Panc1 (cell line): ENCODE data around the gene KIRREL3. TPM values are rescaled to one million over a fixed set of nuclear protein-coding genes. Genes with fewer than 3 reads are reported as not detected.

Experiments used
- ATAC-seq: fragments of 200-7000 bp; cut with Tn5 transposase; 2 replicates; pipeline ENCODE4 v1.9.1; 2020; ENCODE audit warnings: mild to moderate bottlenecking, moderate library complexity
- BruUV-seq: library from RNA; stranded (reverse); fragments of 400-500 nt; replicated peaks from 2 replicates; lab custom pipeline; 2021; lab: Mats Ljungman, UMichigan
- CTCF ChIA-PET: fragments of 300-600 bp; sonication (Branson Sonifier 250); formaldehyde crosslinking; loops from one replicate; lab custom pipeline; 2022; ENCODE audit warnings: antibody characterized with exemption; lab: Charles Lee
- POLR2A ChIA-PET: fragments of 300-600 bp; sonication (Branson Sonifier 250); formaldehyde crosslinking; loops from one replicate; lab custom pipeline; 2022; ENCODE audit warnings: antibody characterized with exemption; lab: Charles Lee
- DNase-seq: peaks from one replicate; pipeline ENCODE4 v3.0.0-alpha.2; 2010; ENCODE audit warnings: low read depth, low spot score
- H3K27ac ChIP-seq: 2 replicates; pipeline ENCODE4 v1.5.1; 2011; ENCODE audit warnings: mild to moderate bottlenecking, low read length, inconsistent platforms
- H3K27me3 ChIP-seq: fragments of 200-500 bp; sonication (Bioruptor generic); 2 replicates; pipeline ENCODE4 v1.6.0; 2014; ENCODE audit warnings: low read length, inconsistent platforms; ENCODE audit not compliant: control insufficient read depth, insufficient read depth
- H3K36me3 ChIP-seq: fragments of 200-500 bp; sonication (Bioruptor generic); 2 replicates; pipeline ENCODE4 v1.5.1; 2014; ENCODE audit warnings: inconsistent platforms, mild to moderate bottlenecking, low read length, moderate library complexity; ENCODE audit not compliant: control insufficient read depth, insufficient read depth
- H3K4me1 ChIP-seq: 2 replicates; pipeline ENCODE4 v1.5.1; 2011; ENCODE audit warnings: inconsistent platforms, mild to moderate bottlenecking, low read length, moderate library complexity; ENCODE audit not compliant: control insufficient read depth, insufficient read depth
- H3K4me3 ChIP-seq, 2 experiments: 2 replicates each; pipeline ENCODE4 v1.5.1; 2011 to 2012; ENCODE audit warnings: low read depth in 2 of 2, low read length in 2 of 2, mild to moderate bottlenecking in 2 of 2, inconsistent platforms in 1 of 2, moderate library complexity in 1 of 2
- H3K9me3 ChIP-seq: fragments of 200-500 bp; sonication (Bioruptor generic); 2 replicates; pipeline ENCODE4 v1.5.1; 2014; ENCODE audit warnings: low read depth, mild to moderate bottlenecking, inconsistent platforms, low read length, moderate library complexity; ENCODE audit not compliant: control insufficient read depth, insufficient read depth
- POLR2AphosphoS5 ChIP-seq: IDR thresholded peaks from 2 replicates; pipeline ENCODE4 v1.6.1; 2012; ENCODE audit warnings: mild to moderate bottlenecking, low read depth, low read length, moderate library complexity
- SIN3A ChIP-seq: IDR thresholded peaks from 2 replicates; pipeline ENCODE4 v1.6.1; 2012; ENCODE audit warnings: low read depth, mild to moderate bottlenecking, low read length, moderate library complexity, borderline replicate concordance; ENCODE audit not compliant: insufficient read depth
- TCF7L2 ChIP-seq: IDR thresholded peaks from 2 replicates; pipeline ENCODE4 v1.6.1; 2011; ENCODE audit warnings: mild to moderate bottlenecking, low read depth, low read length, inconsistent platforms
- in situ Hi-C: cut with HindIII; loops from 2 replicates; pipeline ENCODE4 v1.10.0; 2016; ENCODE audit warnings: low sequenced_read_pairs, low pct_unique_long_range_greater_than_20kb
- intact Hi-C: fragments of 100-400 bp; cut with micrococcal nuclease; formaldehyde crosslinking; loops from one replicate; pipeline ENCODE4 v1.10.0; 2022; ENCODE audit not compliant: unreplicated experiment
- total RNA-seq: library from RNA; stranded (reverse); gene quantifications from one replicate; pipeline ENCODE4 v1.2.1, GENCODE V29; 2021; ENCODE audit not compliant: unreplicated experiment
- TF ChIP-seq, protein P1 (sequence below), 2 experiments: IDR thresholded peaks; 2 replicates each; pipeline ENCODE4 v1.6.1; 2011 to 2012; ENCODE audit warnings: low read depth in 2 of 2, control low read depth in 1 of 2, low read length in 1 of 2, mild to moderate bottlenecking in 1 of 2, moderate library complexity in 1 of 2; ENCODE audit not compliant: insufficient read depth in 1 of 2
- TF ChIP-seq, protein P2 (sequence below): fragments of 450-650 bp; IDR thresholded peaks from 2 replicates; pipeline ENCODE4 v1.5.1; 2017; ENCODE audit warnings: mild to moderate bottlenecking

The KIRREL3 gene
- total RNA-seq, 1 experiment from 2014 or later = 0.36 TPM

DNA sequence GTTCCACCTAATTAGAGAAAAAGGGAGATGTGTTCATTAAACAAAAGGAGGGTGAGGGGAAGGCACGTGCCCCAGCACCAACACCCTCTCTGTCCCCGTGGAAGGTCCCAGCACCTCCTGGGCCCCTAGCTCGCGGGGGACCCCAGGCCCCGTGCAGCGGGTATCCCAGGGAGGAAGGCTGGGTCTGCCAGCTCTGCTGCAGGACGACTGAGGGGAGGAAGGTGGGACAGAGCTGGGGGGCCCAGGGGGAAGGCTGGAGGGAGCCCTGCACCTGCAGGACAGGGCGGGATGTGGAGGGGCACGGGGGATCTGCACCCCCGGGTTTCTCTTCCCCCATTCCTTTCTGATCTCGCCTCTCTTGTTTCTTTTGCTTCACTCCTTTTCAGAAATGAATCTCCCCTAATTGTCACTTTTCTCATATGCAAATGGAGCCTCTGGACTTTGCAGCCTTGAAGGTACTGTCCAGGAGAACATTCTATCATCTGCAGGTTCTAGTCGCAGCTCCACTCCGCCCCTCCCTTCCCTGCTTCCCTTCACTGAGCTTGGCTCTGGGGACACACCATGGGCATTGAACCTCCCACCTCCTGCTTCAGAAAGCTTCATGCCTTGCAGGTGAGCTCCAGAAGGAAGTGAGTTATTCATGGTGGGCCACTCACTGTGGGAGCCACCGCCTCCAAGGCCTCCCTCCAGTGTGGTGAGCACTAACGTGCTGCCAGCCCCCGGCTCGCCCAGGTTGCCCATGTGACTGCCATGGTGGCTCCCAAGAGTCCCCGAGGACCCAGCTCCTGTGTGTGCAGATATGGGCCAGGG is 534.1 kb downstream of the KIRREL3 start:
- ATAC-seq (no peak), DNase-seq (no peak)
- Histone ChIP-seq H3K9me3 (no peaks in the 10 kb centered on the region), H3K27me3 (peaks cover 7% of the 10 kb centered on the region; the same call in 1 of the 2 replicates), H3K4me1 (no peaks in the 10 kb centered on the region), H3K27ac (no peak overlapping the region), H3K36me3 (no peaks in the 10 kb centered on the region), H3K4me3 (no peak overlapping the region)
- no TSS peak for BruUV-seq
- in situ Hi-C loops (no loop called here), intact Hi-C loops (no loop called here)
- TF ChIP-seq, protein P1, sequence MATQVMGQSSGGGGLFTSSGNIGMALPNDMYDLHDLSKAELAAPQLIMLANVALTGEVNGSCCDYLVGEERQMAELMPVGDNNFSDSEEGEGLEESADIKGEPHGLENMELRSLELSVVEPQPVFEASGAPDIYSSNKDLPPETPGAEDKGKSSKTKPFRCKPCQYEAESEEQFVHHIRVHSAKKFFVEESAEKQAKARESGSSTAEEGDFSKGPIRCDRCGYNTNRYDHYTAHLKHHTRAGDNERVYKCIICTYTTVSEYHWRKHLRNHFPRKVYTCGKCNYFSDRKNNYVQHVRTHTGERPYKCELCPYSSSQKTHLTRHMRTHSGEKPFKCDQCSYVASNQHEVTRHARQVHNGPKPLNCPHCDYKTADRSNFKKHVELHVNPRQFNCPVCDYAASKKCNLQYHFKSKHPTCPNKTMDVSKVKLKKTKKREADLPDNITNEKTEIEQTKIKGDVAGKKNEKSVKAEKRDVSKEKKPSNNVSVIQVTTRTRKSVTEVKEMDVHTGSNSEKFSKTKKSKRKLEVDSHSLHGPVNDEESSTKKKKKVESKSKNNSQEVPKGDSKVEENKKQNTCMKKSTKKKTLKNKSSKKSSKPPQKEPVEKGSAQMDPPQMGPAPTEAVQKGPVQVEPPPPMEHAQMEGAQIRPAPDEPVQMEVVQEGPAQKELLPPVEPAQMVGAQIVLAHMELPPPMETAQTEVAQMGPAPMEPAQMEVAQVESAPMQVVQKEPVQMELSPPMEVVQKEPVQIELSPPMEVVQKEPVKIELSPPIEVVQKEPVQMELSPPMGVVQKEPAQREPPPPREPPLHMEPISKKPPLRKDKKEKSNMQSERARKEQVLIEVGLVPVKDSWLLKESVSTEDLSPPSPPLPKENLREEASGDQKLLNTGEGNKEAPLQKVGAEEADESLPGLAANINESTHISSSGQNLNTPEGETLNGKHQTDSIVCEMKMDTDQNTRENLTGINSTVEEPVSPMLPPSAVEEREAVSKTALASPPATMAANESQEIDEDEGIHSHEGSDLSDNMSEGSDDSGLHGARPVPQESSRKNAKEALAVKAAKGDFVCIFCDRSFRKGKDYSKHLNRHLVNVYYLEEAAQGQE (IDR thresholded peaks at IDR 0.05; ENCODE audit: insufficient read depth in 1 of 2, low read depth in 2 of 2, low read length in 1 of 2) = no peak
- TF ChIP-seq, protein P2, sequence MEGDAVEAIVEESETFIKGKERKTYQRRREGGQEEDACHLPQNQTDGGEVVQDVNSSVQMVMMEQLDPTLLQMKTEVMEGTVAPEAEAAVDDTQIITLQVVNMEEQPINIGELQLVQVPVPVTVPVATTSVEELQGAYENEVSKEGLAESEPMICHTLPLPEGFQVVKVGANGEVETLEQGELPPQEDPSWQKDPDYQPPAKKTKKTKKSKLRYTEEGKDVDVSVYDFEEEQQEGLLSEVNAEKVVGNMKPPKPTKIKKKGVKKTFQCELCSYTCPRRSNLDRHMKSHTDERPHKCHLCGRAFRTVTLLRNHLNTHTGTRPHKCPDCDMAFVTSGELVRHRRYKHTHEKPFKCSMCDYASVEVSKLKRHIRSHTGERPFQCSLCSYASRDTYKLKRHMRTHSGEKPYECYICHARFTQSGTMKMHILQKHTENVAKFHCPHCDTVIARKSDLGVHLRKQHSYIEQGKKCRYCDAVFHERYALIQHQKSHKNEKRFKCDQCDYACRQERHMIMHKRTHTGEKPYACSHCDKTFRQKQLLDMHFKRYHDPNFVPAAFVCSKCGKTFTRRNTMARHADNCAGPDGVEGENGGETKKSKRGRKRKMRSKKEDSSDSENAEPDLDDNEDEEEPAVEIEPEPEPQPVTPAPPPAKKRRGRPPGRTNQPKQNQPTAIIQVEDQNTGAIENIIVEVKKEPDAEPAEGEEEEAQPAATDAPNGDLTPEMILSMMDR = no peak
- TF ChIP-seq TCF7L2 (no peak), SIN3A (no peak), POLR2AphosphoS5 (no peak)
- ChIA-PET CTCF (interaction anchor here (1.0 kb wide), 1 partner anchor 25 kb away, joined by 4 read pairs; no protein-coding TSS in a partner anchor), POLR2A (no interaction called here)

- Histone ChIP-seq H3K4me1 (no peaks in the 10 kb centered on the region), H3K27ac (no peak overlapping the region), H3K27me3 (peaks cover 7% of the 10 kb centered on the region; the same call in 1 of the 2 replicates), H3K4me3 (no peak overlapping the region), H3K9me3 (no peaks in the 10 kb centered on the region), H3K36me3 (no peaks in the 10 kb centered on the region)
- in situ Hi-C loops = no loop called here
- POLR2A ChIA-PET = no interaction called here
- TF ChIP-seq POLR2AphosphoS5 (no peak), SIN3A (no peak), TCF7L2 (no peak)
- TF ChIP-seq, protein P1 (IDR thresholded peaks at IDR 0.05; ENCODE audit: insufficient read depth in 1 of 2, low read depth in 2 of 2, low read length in 1 of 2) = no peak
- TF ChIP-seq, protein P2 = no peak
- DNase-seq = no peak
- intact Hi-C loops = no loop called here
- BruUV-seq = no TSS peak
- CTCF ChIA-PET = no interaction called here
- no peak for ATAC-seq
Observed at GRCh38 chr11:126465573-126466188, 534.9 kb downstream of the KIRREL3 start.
